ENCODE measurements around the gene KIRREL3. TPM values are rescaled to one million over a fixed set of nuclear protein-coding genes. Genes with fewer than 3 reads are reported as not detected.

Gene KIRREL3
- total RNA-seq, 1 donor from 2014 or later: 0.92 TPM

DNA sequence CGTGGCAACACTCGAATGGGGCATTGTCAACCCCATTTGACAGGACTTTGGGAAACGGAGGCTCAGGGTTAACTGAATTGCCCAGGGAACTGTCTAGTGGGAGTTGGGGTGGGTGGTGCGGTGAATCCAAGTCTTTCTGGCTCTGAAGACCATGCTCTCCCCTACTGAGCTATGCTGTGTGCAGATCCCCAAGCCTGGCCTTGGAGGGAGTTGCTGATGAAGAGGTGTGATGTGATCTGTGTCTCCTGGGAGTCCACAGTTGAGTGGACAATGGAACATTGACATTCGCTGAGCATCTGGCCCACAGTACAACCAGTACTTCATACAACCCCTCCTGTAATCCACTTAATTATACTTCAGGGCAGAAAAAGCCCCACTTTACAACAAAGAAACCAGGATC is 472.9 kb downstream of the KIRREL3 start:
- no peak for DNase-seq

DNA sequence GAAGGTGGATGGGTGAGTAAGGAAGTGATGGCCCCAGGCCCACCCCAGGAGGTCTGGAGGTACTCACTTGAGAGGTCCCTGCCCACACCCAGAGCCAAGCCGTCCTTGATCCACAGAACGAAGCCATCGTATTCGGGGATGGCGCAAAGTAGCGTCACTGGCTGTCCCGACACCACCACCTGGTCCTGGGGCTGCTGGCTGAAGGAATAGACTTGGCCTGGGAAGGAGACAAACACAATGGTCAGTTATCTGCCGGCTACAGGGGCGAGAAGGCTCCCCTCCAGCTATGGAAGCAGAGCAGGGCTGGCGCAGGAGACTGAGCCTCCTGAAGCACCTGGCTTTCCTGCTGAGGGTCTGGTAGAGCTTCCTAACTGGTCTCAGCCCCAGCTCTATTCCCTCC is 474.1 kb downstream of the KIRREL3 start:
- no peak for DNase-seq

DNA sequence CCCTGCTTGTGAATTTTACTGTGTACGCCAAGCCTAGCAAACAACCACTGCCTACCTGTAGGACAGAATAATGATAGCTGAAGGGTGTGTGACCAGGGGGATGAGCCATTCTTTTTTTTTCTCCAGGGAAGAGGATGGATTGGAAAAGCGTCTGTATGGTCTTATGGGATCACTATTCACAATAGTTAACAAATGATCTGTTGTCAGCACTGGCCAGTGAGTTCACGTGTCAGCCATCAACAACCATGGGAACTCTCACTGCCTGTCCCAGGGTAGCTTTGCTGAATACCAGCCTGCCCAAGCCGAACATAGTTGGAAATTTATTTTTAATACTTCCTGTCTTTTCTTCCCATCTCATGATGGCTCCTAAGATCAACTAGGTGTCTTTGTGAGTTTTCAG is 474.9 kb downstream of the KIRREL3 start:
- no peak for DNase-seq

DNA sequence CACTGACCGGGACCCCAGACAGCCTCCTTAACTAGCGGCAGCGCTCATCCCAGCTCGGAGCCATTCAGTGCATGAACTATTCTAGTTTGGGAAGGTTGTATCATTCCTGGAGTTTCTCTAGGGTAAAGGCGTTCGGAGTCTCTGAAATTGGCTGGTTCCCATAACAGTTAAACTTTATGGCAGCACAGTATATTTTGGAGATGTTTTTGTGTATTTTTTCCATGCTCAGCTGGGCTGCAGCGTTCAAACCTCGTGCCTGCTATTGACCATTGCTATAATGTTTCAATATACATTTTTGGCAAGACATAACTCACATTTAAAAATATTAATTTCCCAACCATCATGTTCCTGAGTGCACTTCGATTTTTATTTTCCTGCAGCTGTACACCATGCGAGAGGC is 475.4 kb downstream of the KIRREL3 start:
- no peak for DNase-seq

- DNase-seq: no peak
Observed at GRCh38 chr11:126523441-126524205, 476.9 kb downstream of the KIRREL3 start.

DNA sequence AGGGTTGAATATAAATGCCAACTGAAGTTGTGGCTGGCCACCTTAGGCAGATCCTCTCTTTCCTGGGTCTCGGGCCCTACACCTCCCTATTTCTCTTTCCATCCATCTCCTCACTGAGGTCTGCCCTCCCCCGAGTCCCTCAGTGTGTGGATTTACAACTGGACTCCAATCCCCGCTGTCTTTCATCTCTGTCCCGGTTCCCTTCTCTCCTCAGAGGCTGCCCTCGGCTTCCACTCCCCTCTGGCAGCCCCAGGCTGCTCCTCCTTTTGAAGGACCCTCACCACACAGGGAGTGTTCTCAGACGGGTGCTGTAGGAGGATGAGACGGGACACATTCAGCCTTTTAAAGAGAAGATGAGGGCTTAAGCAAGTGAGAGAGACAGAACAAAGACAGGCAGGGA is 478.0 kb downstream of the KIRREL3 start:
- no peak for DNase-seq

- DNase-seq: no peak
Observed at GRCh38 chr11:126522152-126522551, 478.4 kb downstream of the KIRREL3 start.

GRCh38 chr11:126521196-126521595 is 479.4 kb downstream of the KIRREL3 start:
- DNase-seq: no peak

DNA sequence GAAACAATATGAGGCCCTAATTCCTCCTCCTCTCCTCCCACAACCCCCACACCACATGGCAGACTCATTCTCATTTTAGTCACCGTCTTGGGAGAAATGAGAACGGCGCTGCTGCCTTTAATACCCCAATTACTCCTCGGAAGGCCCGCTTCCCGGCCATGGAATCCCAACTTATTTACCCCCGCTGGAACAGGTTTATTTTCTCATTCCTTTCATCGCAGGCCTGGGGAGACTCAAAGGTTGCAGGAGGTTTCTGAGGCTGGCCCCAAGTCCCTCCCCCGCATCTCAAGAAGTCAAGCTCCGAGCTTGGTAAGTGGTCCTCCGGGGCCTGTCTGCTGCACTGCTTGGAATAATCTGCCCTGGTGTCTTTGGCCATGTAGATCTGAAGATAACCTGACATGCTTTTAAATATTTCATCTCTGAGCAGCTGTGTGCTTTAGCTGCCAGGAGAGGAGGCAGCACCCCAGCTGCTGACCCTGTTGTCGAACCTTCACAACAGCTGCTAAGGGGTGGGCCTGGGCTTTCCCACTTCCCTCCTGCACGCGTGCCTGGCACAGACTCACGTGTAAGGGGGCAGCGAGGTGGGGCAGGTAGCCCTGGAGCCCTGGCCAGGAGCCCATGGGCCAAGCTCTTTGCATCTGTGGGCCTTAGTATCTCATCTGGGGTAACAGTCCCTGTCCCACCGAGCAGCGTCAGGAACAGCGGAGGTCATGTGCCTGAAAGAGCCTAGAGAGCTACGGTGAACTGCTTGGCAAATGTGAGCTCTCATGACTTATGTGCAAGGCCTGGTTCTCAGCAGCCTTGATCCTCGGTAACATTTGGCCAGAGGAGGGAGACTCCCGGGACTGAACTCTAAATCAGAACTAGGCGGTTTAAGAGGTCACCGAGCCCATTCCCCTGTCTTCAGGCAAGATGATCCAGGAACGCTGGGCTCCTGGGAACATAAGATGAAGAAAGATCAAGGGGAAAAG is 480.5 kb downstream of the KIRREL3 start:
- DNase-seq: peak; percentile 90

DNA sequence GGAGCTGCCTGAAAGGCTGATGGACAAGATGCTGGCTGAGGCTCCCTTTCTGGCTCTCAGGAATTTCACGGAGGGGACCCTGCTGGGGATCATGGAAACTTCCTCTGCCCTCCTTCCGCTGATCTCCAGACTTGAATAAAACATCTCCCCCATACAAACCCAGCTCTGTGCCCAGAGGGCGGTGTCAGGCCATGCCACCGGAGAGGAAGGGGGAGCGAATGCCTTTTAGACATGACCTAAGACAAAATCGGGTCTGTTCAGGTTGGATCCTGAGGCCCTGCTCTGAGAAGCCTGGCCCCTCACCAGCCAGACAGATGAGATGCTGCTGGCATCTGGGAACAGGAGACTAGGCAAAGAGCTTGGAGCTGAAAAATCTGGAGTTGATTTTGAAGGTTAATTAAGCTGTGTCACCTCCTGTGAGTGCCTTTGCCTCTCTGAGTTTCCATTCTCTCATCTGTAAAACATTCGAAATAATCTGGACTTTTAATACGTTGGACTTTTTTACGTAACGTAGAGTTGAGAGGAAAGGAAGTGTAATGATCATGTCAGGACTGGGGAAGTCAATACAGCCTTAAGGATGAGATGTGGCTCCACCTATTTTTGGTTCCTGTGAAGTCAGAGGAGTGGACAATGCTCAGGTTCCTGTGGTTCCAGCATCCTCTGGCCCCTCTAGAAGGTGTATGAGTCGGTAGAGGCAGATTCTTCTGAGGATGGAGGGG is 481.4 kb downstream of the KIRREL3 start:
- peak; percentile 51 for DNase-seq

DNA sequence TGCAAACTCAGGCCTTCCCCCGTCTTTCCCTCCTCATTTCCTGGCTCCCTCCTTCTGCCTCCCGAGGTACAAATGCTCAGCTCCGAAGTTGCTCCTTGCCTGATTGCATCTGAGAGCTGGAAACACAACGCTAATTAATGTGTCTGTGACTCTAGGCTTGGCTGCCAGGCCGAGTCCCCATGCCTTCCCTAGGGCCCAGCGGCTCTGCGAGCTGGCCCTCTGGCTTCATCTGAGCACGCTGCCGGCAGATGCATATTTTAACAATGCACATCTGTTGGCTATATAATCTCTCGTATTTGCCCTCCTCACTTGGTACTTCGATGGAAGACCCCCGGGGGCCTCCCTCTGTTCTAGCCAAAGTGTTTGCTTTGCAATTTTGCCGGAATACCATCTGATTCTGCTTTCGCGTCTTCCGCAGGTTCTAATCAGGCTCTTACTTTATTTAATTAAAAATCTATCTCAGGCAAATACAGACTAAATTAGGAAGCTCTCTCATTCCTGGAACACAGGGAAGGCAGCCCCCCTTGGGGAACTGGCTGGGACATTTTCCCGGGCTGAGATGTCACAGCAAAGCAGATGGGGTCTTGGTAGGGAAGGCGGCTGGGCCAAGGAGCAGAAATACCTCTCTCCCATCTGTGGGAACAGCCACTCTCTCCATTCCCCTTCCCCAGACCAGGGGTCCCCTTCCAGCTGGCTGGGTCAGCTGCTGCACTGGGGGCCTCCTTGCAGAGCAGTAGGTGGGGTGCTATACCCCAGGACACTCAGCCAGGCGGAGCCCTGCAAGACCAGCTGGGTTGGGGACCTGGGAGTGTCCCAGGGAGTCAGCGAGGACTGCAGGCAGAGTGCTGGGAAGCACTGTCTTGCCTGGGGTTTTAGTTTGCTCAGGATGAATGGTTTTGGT is 482.2 kb downstream of the KIRREL3 start:
- DNase-seq: peak; percentile 68

GRCh38 chr11:126515501-126515900 is 485.1 kb downstream of the KIRREL3 start:
- no peak for DNase-seq

GRCh38 chr11:126514061-126514693 is 486.4 kb downstream of the KIRREL3 start:
- no peak for DNase-seq

DNA sequence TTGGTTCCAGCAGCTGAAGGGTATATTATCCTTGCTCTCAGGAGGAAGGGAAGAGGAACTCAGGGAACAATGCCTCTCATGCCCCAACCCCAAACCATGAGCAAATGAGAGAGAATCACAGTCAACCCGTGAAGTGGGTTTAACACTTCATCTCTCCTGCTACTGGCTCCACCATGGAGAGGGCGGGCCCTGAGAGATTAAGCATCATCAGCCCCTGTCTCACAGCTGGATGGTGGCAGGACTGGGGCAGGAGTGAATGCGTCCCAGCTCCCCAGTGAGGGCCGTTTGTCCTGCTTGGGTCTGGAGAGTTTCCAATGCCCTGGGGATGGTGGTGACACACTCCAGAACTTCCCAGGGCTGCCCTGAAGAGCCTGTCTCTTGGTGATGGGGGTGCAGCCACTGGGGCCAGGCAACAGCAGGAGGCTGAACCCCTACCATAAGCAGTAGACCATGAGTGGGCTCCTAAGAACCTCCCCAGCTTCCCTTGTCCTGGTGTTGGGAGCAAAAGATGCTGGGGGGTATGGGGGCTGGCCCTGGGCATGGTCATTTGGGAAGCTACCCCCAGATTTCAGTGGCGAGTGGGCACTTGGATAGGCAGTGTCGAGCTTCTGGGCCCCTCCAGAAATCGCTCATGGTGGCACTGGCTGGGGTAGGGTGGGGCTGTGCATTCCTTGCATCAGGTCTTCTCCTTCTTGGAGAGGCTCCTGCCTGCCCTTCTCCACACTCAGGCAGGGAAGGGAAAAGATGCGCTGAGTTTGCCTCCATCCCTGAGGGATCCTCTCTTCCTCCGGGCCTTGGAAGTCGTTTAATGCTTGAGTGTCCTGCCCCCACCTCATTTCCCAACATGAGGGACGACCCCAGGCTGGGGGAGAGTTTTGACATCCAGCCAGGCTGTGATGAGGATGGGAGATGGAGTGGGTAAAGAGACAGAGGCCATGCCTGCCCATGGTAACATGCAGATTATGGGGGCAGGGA is 487.5 kb downstream of the KIRREL3 start:
- no peak for DNase-seq

- DNase-seq: no peak
Observed at GRCh38 chr11:126512251-126512650, 488.3 kb downstream of the KIRREL3 start.

GRCh38 chr11:126511475-126512115 is 489.0 kb downstream of the KIRREL3 start:
- no peak for DNase-seq

GRCh38 chr11:126510621-126511370 is 489.8 kb downstream of the KIRREL3 start:
- peak; percentile 34 for DNase-seq

DNA sequence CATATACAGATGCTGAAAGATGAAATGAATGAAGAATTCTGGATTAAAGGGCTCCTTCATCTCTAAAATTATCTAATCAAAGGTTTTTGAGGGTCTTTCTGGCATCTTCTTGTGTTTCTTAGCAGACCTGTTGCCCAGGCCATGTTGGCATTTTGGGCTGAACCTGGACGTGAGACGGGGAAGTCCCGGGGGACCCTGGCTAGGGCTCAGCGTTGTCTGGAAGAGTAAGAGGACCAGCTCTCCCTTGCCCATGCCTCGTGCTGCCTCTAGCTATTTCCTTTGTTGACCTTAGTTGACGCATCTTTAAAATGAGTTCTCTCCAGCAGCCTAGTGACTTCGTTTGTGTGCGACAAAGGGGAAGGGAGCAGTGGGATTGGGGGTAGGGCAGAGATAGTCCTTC is 492.9 kb downstream of the KIRREL3 start:
- DNase-seq: no peak
